Upper lobe of left lung (tissue), 4 donors: ENCODE results near the gene CHSY3.

Experiments
- EP300 ChIP-seq, 4 donors: sonication (generic); formaldehyde crosslinking; IDR thresholded peaks; one replicate each; pipeline ENCODE4 v1.5.1; 2017; ENCODE audit warnings: antibody characterized with exemption in 4 of 4, control low read depth in 2 of 4
- POLR2A ChIP-seq, 4 donors: fragments of 450-650 bp; IDR thresholded peaks; one replicate each; pipeline ENCODE4 v1.5.1; 2016 to 2017; ENCODE audit warnings: antibody characterized with exemption in 4 of 4, mild to moderate bottlenecking in 2 of 4
- POLR2AphosphoS5 ChIP-seq, 2 donors: sonication (generic); formaldehyde crosslinking; IDR thresholded peaks; one replicate each; pipeline ENCODE4 v1.5.1; 2017; ENCODE audit warnings: antibody characterized with exemption in 2 of 2
- TF ChIP-seq, protein P1 (sequence below), 6 experiments: fragments of 450-650 bp in 4 of 6; fragments of 200-600 bp in 2 of 6; sonication (generic) in 2 of 6; IDR thresholded peaks; one replicate each; pipeline ENCODE4 v1.5.1; 2016 to 2019; ENCODE audit warnings: antibody characterized with exemption in 6 of 6

DNA sequence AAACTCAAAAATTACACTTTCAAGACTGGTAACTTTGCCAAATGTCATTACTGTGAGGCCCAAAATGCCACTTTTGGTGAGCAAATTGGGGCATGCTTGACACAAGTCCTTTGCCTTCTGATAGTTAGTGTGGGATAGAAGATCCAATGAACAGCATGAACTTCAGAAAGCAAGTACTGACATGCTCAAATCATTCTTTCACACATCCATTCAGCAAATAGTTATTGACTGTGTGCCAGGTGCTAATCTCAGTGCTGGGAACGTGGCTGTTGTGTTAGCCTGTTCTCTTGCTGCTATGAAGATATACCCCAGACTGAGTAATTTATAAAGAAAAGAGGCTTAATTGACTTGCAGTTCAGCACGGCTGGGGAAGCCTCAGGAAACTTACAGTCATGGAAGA is 247.0 kb downstream of the CHSY3 start:
- TF ChIP-seq, protein P1, sequence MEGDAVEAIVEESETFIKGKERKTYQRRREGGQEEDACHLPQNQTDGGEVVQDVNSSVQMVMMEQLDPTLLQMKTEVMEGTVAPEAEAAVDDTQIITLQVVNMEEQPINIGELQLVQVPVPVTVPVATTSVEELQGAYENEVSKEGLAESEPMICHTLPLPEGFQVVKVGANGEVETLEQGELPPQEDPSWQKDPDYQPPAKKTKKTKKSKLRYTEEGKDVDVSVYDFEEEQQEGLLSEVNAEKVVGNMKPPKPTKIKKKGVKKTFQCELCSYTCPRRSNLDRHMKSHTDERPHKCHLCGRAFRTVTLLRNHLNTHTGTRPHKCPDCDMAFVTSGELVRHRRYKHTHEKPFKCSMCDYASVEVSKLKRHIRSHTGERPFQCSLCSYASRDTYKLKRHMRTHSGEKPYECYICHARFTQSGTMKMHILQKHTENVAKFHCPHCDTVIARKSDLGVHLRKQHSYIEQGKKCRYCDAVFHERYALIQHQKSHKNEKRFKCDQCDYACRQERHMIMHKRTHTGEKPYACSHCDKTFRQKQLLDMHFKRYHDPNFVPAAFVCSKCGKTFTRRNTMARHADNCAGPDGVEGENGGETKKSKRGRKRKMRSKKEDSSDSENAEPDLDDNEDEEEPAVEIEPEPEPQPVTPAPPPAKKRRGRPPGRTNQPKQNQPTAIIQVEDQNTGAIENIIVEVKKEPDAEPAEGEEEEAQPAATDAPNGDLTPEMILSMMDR (IDR thresholded peaks at IDR 0.05) = no peak
- TF ChIP-seq POLR2A (IDR thresholded peaks at IDR 0.05) = no peak
- no peak for TF ChIP-seq EP300 (IDR thresholded peaks at IDR 0.05)
- no peak for TF ChIP-seq POLR2AphosphoS5 (IDR thresholded peaks at IDR 0.05)
